Lung (tissue), 12 donors: Measurements from ENCODE around the gene PRKAR1B. TPM values are rescaled to one million over a fixed set of nuclear protein-coding genes. Genes with fewer than 3 reads are reported as not detected.

Experiments used
- ATAC-seq: fragments of 200-7000 bp; cut with Tn5 transposase; one replicate; pipeline ENCODE4 v1.9.1; 2020; ENCODE audit warnings: moderate number of reproducible peaks; ENCODE audit not compliant: insufficient read depth, low FRiP score
- DNase-seq, 3 donors: peaks; one replicate each; pipeline ENCODE4 v3.0.0-alpha.2; 2013 to 2017
- H3K27ac ChIP-seq, 2 donors: one replicate each; pipeline ENCODE4 v1.5.1; 2013; ENCODE audit warnings: mild to moderate bottlenecking in 2 of 2, moderate library complexity in 2 of 2, control low read depth in 1 of 2, inconsistent platforms in 1 of 2, low read depth in 1 of 2, low read length in 1 of 2
- H3K27me3 ChIP-seq, 3 donors: one replicate each; pipeline ENCODE4 v1.5.1; 2013; ENCODE audit warnings: low read length in 2 of 3; ENCODE audit not compliant: control insufficient read depth in 3 of 3, insufficient read depth in 3 of 3
- H3K36me3 ChIP-seq, 4 donors: one replicate each; pipeline ENCODE4 v1.5.1; 2013; ENCODE audit warnings: low read length in 4 of 4, mild to moderate bottlenecking in 1 of 4, moderate library complexity in 1 of 4; ENCODE audit not compliant: control insufficient read depth in 4 of 4, insufficient read depth in 4 of 4
- H3K4me1 ChIP-seq, 5 donors: one replicate each; pipeline ENCODE4 v1.5.1; 2013; ENCODE audit warnings: low read length in 5 of 5, mild to moderate bottlenecking in 2 of 5, moderate library complexity in 1 of 5; ENCODE audit not compliant: control insufficient read depth in 5 of 5, insufficient read depth in 5 of 5
- H3K4me3 ChIP-seq: one replicate; pipeline ENCODE4 v1.5.1; 2013; ENCODE audit warnings: mild to moderate bottlenecking, control low read depth, moderate library complexity
- H3K9ac ChIP-seq, 2 donors: one replicate each; pipeline ENCODE4 v1.5.1; 2013; ENCODE audit warnings: low read length in 2 of 2, control low read depth in 1 of 2; ENCODE audit not compliant: insufficient read depth in 1 of 2
- H3K9me3 ChIP-seq, 4 donors: one replicate each; pipeline ENCODE4 v1.5.1; 2013; ENCODE audit warnings: low read length in 3 of 4, mild to moderate bottlenecking in 1 of 4, moderate library complexity in 1 of 4; ENCODE audit not compliant: control insufficient read depth in 4 of 4, insufficient read depth in 3 of 4
- CTCF ChIP-seq: IDR thresholded peaks from 2 replicates; pipeline ENCODE4 v1.5.1; 2012; ENCODE audit warnings: mild to moderate bottlenecking; ENCODE audit errors: control extremely low read depth, extremely low read depth
- WGBS, 2 donors: extraction: QIAGEN DNeasy Blood & Tissue Kit; methylation state at CpG; one replicate each; pipeline ENCODE4 v1.1.7; 2013; 5-methylcytosine and 5-hydroxymethylcytosine counted together
- polyA plus RNA-seq, 2 donors: library from polyadenylated mRNA; stranded (reverse); fragments of 200-250 nt; gene quantifications; one replicate each; pipeline ENCODE4 v1.2.1, GENCODE V29; 2013
- total RNA-seq, 2 donors: library from RNA; depleted of rRNA in 1 of 2; stranded (reverse); fragments of >200 nt in 1 of 2; gene quantifications; one replicate each; pipeline ENCODE4 v1.2.1, GENCODE V29; 2014 to 2021
- donor health status: control.
- donor health status: control.
- donor health status: Bipolar disorder and iron deficiency.
- donor health status: healthy.
- donor health status: DM: yes; HTN: yes; CAD: no.

The PRKAR1B gene
- total and polyA plus RNA-seq, 4 donors: 11.3 to 32.0 (median 16.3) TPM

GRCh38 chr7:731440-732085 is 4.5 kb upstream of the PRKAR1B start:
- Histone ChIP-seq H3K4me1 (peaks cover 4 to 15% (median 5%) of the 10 kb centered on the region in 5 donors), H3K4me3 (no peak overlapping the region), H3K27ac (peak overlapping the region in 1 of 2 donors; percentile 73), H3K9me3 (peaks cover 0 to 14% (median 4%) of the 10 kb centered on the region in 4 donors), H3K36me3 (peaks cover 0 to 21% (median 18%) of the 10 kb centered on the region in 4 donors), H3K27me3 (no peaks in the 10 kb centered on the region), H3K9ac (no peak overlapping the region)
- no peak for ATAC-seq
- no peak for TF ChIP-seq CTCF
- 92 to 95% methylated on average over 17 of the region's 17 CpGs for WGBS, 2 donors
- no peak for DNase-seq

DNA sequence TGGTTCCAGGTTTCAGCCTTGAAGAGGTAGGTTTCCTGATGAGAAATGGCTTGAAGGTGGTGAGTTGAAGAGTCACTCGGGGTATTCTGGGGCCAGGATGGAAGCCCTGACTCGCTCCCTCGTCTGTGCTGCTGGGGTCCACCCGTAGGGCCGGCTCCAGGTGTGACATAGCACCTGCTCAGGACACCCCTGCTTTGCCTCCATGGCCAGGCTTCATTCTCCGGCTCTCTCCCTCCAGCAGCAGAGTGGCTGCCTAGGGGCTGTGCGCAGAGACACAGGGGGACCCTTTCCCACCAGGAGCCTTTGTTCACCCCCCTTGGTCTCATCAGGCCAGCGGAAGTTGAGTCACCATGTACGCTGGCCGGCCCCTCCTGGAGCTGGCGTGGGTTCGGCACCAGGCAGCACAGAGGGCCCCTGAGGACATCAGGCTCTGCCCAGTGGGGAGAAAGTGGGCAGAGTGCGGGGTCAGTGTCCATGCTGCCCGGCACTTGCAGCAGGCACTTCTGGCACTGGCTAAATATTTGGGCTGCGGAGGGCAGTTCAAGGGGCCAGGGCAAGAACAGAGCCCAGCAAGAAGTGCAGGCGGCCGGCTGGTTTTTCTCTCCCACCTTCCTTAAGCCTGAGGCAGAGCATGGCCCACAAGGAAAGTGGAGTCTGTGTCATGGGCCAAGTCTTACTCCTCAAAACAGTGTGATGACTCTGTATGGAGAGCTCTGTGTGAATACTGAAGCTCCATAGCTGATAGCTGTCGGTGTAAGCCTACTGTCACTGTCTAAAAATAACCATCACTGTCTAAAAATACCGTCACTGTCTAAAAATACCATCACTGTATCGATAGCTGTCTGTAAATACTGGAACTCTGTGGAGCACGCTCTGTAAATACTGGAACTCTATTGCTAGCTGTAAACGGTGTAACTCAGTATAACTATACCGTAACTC is 3.7 kb upstream of the PRKAR1B start:
- ATAC-seq: no peak

GRCh38 chr7:729140-730000 is 2.3 kb upstream of the PRKAR1B start:
- ATAC-seq: no peak
- H3K27me3 ChIP-seq: no peaks in the 10 kb centered on the region
- WGBS, 2 donors: 93 to 94% methylated on average over 28 to 29 of the region's 29 CpGs
- DNase-seq: no peak
- H3K4me1 ChIP-seq: peaks cover 4 to 15% (median 6%) of the 10 kb centered on the region in 5 donors
- H3K4me3 ChIP-seq: no peak overlapping the region
- H3K27ac ChIP-seq: no peak overlapping the region
- TF ChIP-seq CTCF: no peak
- peaks cover 0 to 5% (median 0%) of the 10 kb centered on the region in 4 donors for H3K9me3 ChIP-seq
- H3K9ac ChIP-seq: no peak overlapping the region
- peaks cover 0 to 15% (median 11%) of the 10 kb centered on the region in 4 donors for H3K36me3 ChIP-seq

More for the DNA sequence above, 3.7 kb upstream of the PRKAR1B start:
- no peak overlapping the region for H3K9ac ChIP-seq
- peaks cover 0 to 14% (median 4%) of the 10 kb centered on the region in 4 donors for H3K9me3 ChIP-seq
- H3K4me3 ChIP-seq: no peak overlapping the region
- no peak for DNase-seq
- H3K27ac ChIP-seq: peak overlapping the region in 1 of 2 donors; percentile 73
- H3K27me3 ChIP-seq: no peaks in the 10 kb centered on the region
- 85 to 89% methylated on average over 23 of the region's 23 CpGs for WGBS, 2 donors
- no peak for TF ChIP-seq CTCF
- H3K36me3 ChIP-seq: peaks cover 0 to 21% (median 18%) of the 10 kb centered on the region in 4 donors
- peaks cover 4 to 20% (median 6%) of the 10 kb centered on the region in 5 donors for H3K4me1 ChIP-seq
